Neural crest cell (in vitro differentiated cells): ENCODE results near the gene RBFOX1. TPM values are rescaled to one million over a fixed set of nuclear protein-coding genes. Genes with fewer than 3 reads are reported as not detected.

Experiments used
- DNase-seq: peaks from one replicate; pipeline ENCODE4 v3.0.0; 2021; ENCODE audit warnings: low read depth, mixed read lengths, low spot score
- H3K27ac Mint-ChIP-seq: one replicate; pipeline ENCODE4 v1.8.0; 2021; ENCODE audit warnings: mild to moderate bottlenecking, mixed read lengths; ENCODE audit not compliant: unreplicated experiment
- H3K27me3 Mint-ChIP-seq: 2 replicates; pipeline ENCODE4 v1.8.0; 2021; ENCODE audit warnings: low read depth, mild to moderate bottlenecking, mixed read lengths
- H3K36me3 Mint-ChIP-seq: 2 replicates; pipeline ENCODE4 v1.8.0; 2021; ENCODE audit warnings: low read depth, mild to moderate bottlenecking, mixed read lengths
- H3K4me1 Mint-ChIP-seq: 2 replicates; pipeline ENCODE4 v1.8.0; 2021; ENCODE audit warnings: mixed read lengths
- H3K4me3 Mint-ChIP-seq: one replicate; pipeline ENCODE4 v1.8.0; 2021; ENCODE audit warnings: mild to moderate bottlenecking, mixed read lengths
- H3K9me3 Mint-ChIP-seq: 2 replicates; pipeline ENCODE4 v1.8.0; 2021; ENCODE audit warnings: mixed read lengths
- total RNA-seq: library from RNA; stranded (reverse); gene quantifications from 2 replicates; pipeline ENCODE4 v1.2.1, GENCODE V29; 2021
- TF ChIP-seq, protein P1 (sequence below): fragments of 200-600 bp; sonication (generic); conservative IDR thresholded peaks from 2 replicates; pipeline ENCODE4 v1.5.0; 2021; ENCODE audit warnings: antibody characterized with exemption, mild to moderate bottlenecking

RBFOX1 gene
- total RNA-seq, 1 donor from 2014 or later: 1.4 TPM

DNA sequence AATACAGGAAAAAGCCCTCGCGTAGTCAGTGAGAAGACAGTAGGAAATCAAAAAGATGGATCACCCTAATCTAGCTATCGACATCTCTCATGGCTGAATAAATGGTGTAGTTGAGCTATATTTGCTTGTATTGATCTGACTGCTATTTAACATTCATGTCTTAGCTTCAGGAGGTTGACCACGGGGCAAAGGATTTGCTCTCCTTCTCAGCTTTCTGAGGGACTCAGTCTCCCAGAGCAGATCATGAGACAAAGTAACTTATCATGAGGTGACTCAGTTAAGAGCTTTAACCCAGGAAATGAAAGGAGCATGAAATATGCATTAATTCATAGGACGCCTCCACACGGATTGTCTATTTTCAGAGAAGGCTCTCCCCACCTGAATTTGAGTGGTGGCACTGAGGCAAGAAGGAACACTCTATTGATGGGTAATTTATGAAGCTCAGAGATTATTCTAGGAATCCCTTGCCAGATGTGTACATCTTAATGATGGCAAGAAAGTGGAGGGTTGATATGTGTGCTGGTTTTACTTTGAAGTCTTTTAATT, 608 bp downstream of the RBFOX1 start:
- H3K4me3 Mint-ChIP-seq: no peak overlapping the region
- H3K4me1 Mint-ChIP-seq: no peaks in the 10 kb centered on the region
- peaks cover 13% of the 10 kb centered on the region for H3K27me3 Mint-ChIP-seq
- TF ChIP-seq, protein P1, sequence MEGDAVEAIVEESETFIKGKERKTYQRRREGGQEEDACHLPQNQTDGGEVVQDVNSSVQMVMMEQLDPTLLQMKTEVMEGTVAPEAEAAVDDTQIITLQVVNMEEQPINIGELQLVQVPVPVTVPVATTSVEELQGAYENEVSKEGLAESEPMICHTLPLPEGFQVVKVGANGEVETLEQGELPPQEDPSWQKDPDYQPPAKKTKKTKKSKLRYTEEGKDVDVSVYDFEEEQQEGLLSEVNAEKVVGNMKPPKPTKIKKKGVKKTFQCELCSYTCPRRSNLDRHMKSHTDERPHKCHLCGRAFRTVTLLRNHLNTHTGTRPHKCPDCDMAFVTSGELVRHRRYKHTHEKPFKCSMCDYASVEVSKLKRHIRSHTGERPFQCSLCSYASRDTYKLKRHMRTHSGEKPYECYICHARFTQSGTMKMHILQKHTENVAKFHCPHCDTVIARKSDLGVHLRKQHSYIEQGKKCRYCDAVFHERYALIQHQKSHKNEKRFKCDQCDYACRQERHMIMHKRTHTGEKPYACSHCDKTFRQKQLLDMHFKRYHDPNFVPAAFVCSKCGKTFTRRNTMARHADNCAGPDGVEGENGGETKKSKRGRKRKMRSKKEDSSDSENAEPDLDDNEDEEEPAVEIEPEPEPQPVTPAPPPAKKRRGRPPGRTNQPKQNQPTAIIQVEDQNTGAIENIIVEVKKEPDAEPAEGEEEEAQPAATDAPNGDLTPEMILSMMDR: no peak
- no peak overlapping the region for H3K27ac Mint-ChIP-seq
- DNase-seq: no peak
- no peaks in the 10 kb centered on the region for H3K9me3 Mint-ChIP-seq
- no peaks in the 10 kb centered on the region for H3K36me3 Mint-ChIP-seq

DNA sequence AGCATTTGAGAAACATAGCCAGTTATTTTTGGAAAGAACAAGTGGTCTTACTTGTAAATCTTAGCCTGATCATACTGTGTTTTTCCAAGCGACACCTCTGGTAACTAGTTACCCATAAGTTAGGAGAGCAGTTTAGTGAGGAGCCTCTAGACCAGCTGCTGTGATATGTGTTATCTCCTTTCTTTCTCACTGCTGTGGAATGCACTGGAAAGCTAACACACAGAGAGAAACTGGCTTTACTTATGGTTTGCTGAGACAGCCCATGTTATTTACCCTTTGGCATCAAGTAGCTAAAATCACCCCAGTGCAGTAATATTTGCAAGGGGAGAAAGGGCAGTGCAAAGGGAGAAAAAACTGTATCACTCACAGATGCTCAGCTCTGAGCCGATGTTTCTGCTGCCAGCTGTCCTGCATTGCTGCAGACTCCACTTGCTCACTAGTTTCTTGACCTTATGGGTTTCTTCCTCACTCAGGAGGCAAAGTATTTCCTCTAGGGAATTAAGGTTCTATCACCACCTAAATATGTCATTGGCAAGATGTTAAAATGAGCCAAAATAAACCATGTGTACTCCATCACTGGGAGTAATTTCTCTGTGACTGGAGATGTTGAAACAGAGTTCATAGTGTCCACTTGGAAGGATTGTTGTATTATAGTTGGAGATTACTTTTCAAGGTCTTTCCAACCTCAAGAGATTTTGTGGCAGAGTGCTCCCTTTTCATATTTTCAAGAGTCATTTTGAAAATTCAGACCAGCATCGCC, 2.3 kb downstream of the RBFOX1 start:
- Mint-ChIP-seq H3K27me3 (peaks cover 4% of the 10 kb centered on the region), H3K27ac (no peak overlapping the region), H3K4me3 (no peak overlapping the region), H3K36me3 (no peaks in the 10 kb centered on the region), H3K9me3 (no peaks in the 10 kb centered on the region), H3K4me1 (no peaks in the 10 kb centered on the region)
- DNase-seq: no peak
- TF ChIP-seq, protein P1: no peak

DNA sequence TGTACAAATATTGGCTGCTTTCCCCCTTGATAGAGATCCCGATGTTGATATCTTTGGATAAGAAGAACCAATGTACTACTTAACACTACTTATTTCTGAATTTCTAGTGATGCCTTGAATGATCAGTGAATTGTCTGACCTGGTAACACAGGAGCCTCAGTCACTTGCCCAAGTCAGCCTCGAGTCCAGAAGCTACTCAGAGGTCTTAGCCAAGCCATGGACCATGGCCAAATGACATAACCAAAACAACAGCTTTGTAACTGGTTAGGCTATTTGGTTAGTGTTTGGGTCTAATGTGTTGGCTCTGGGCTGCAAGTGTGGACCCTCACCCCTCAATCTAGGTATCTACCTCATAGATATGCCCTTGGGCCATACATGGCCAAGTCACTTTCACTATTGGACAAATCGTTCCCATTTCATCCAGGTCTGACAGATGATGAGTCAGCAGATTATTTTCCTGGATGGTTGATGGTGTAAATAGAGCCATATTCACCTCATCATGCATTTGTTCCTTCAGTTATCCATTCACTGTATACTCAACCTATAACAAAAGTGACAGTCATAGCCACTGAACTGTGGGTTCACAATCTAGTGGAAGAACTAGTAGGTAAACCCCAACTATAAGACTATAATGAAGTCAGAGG, 3.5 kb downstream of the RBFOX1 start:
- Mint-ChIP-seq H3K36me3 (no peaks in the 10 kb centered on the region), H3K27ac (no peak overlapping the region), H3K9me3 (no peaks in the 10 kb centered on the region)

DNA sequence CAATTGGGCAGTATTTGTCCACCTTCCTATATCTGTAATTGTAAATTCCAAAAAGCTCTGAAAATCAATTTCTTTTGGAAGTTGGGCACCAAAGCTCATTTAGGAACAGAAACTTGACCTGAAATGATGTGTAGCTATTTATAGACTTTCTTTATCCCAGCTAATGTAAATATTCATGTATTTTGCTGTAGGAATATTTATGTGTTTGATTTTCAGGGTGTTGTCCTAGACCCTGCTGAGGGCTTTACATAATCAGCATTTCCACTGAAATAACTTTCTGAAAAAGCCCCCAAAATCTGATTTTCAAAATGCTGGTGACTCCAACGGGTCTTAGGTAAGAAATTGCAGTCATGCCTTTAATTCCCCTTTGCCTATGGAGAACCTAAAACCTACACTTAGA, 4.1 kb downstream of the RBFOX1 start:
- Mint-ChIP-seq H3K36me3 (no peaks in the 10 kb centered on the region), H3K27me3 (peaks cover 6% of the 10 kb centered on the region), H3K4me3 (no peak overlapping the region)

More for the DNA sequence above, 3.5 kb downstream of the RBFOX1 start:
- no peak for DNase-seq
- TF ChIP-seq, protein P1: no peak
- Mint-ChIP-seq H3K4me1 (no peaks in the 10 kb centered on the region), H3K27me3 (peaks cover 6% of the 10 kb centered on the region), H3K4me3 (no peak overlapping the region)

DNA sequence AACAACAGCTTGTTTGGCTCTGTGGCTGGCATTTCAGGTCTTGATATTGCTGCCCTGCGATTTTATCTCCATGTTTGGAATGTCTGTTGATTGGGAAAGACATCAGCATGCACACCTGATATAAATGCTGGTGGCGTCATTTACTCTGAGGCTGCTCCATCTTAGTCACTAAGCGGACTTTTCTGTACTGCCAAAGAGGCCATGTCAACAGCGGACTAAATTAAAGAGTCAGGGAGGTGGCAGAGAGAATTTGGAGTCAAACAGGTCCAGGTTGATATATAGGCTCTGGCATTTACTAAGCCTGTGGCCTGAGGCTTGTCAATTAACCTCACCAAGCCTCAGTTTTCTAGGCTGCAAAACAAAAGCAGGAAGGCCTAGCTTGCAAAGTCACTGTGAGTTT, 6.2 kb downstream of the RBFOX1 start:
- Mint-ChIP-seq H3K36me3 (no peaks in the 10 kb centered on the region), H3K4me3 (no peak overlapping the region), H3K9me3 (no peaks in the 10 kb centered on the region), H3K27me3 (peaks cover 10% of the 10 kb centered on the region), H3K4me1 (no peaks in the 10 kb centered on the region), H3K27ac (no peak overlapping the region)
- TF ChIP-seq, protein P1: no peak
- DNase-seq: no peak

More for the DNA sequence above, 4.1 kb downstream of the RBFOX1 start:
- Mint-ChIP-seq H3K27ac (no peak overlapping the region), H3K4me1 (no peaks in the 10 kb centered on the region), H3K9me3 (no peaks in the 10 kb centered on the region)
- no peak for DNase-seq
- TF ChIP-seq, protein P1: no peak
